BJ (cell line): ENCODE results near the gene BLM. TPM values are rescaled to one million over a fixed set of nuclear protein-coding genes. Genes with fewer than 3 reads are reported as not detected.

Experiments
- CTCF ChIA-PET: fragments of 350-600 bp; formaldehyde crosslinking; extraction: SDS; loops from one replicate; lab custom pipeline; 2021; ENCODE audit warnings: antibody characterized with exemption, inconsistent platforms; lab: Yijun Ruan, JAX
- POLR2A ChIA-PET: fragments of 300-600 bp; sonication (Branson Sonifier 250); formaldehyde crosslinking; extraction: SDS; loops from one replicate; lab custom pipeline; 2021; ENCODE audit warnings: antibody characterized with exemption; lab: Charles Lee
- DNase-seq: peaks from one replicate; pipeline ENCODE4 v3.0.0-alpha.2; 2011; ENCODE audit warnings: low read depth
- H3K27me3 ChIP-seq: 2 replicates; pipeline ENCODE4 v1.6.0; 2011; ENCODE audit warnings: low read length; ENCODE audit not compliant: control insufficient read depth, insufficient read depth
- H3K36me3 ChIP-seq: 2 replicates; pipeline ENCODE4 v1.5.1; 2011; ENCODE audit warnings: low read length; ENCODE audit not compliant: control insufficient read depth, insufficient read depth
- H3K4me3 ChIP-seq: 2 replicates; pipeline ENCODE4 v1.5.1; 2011; ENCODE audit warnings: low read depth, mild to moderate bottlenecking, control low read depth, low read length
- polyA plus RNA-seq: library from polyadenylated mRNA; depleted of rRNA; stranded (reverse); fragments of >200 nt; gene quantifications from 2 replicates; pipeline ENCODE4 v1.2.3, GENCODE V29; 2011
- TF ChIP-seq, protein P1 (sequence below): IDR thresholded peaks from 2 replicates; pipeline ENCODE4 v1.5.1; 2011; ENCODE audit warnings: low read depth, mild to moderate bottlenecking, control low read depth, inconsistent platforms, low read length, moderate library complexity; ENCODE audit not compliant: insufficient read depth

Gene BLM
- polyA plus RNA-seq, 1 experiment, result 1.3 TPM

DNA sequence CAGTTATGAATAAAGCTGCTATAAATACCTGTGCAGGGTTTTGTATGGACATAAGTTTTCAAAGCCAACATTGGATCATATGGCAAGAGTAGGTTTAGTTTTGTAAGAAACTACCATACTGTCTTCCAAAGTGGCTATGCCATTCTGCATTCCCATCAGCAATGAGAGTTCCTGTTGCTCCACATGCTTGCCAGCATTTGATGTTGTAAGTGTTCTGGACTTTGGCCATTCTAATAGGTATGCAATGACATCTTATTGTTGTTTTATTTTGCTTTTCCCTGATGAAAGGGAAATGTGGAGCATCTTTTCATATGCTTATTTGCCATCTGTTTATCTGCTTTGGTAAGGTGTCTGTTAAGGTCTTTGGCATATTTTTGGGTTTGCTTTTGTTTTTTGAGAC, 22.2 kb upstream of the BLM start:
- no peak for DNase-seq
- Histone ChIP-seq H3K36me3 (no peaks in the 10 kb centered on the region), H3K27me3 (no peaks in the 10 kb centered on the region), H3K4me3 (no peak overlapping the region)
- TF ChIP-seq, protein P1, sequence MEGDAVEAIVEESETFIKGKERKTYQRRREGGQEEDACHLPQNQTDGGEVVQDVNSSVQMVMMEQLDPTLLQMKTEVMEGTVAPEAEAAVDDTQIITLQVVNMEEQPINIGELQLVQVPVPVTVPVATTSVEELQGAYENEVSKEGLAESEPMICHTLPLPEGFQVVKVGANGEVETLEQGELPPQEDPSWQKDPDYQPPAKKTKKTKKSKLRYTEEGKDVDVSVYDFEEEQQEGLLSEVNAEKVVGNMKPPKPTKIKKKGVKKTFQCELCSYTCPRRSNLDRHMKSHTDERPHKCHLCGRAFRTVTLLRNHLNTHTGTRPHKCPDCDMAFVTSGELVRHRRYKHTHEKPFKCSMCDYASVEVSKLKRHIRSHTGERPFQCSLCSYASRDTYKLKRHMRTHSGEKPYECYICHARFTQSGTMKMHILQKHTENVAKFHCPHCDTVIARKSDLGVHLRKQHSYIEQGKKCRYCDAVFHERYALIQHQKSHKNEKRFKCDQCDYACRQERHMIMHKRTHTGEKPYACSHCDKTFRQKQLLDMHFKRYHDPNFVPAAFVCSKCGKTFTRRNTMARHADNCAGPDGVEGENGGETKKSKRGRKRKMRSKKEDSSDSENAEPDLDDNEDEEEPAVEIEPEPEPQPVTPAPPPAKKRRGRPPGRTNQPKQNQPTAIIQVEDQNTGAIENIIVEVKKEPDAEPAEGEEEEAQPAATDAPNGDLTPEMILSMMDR, result no peak
- CTCF ChIA-PET, result interaction anchor here (0.9 to 4.6 kb wide), 3 partner anchors 45 to 191 kb away, joined by 3 to 18 read pairs (median 4); partner anchors contain the start of gene FES
- POLR2A ChIA-PET, result no interaction called here

DNA sequence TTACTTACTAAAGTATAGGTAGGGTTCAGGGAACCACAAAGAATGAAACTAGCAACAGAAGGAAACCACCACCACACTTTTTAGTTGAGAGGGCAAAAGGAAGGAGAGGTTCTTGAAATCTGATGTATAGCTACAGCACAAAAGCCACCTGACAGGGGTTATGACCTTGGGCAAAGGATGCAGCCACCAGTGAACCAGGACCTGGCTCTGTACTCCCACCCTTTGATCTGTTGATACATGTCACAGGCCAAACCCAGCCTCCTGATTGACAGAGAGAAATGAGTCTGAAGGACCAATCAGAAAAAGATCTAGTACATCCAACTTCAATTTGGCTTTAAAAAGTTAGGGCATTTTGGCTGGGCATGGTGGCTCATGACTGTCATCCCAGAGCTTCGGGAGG, 20.0 kb upstream of the BLM start:
- Histone ChIP-seq H3K4me3 (no peak overlapping the region), H3K36me3 (no peaks in the 10 kb centered on the region), H3K27me3 (no peaks in the 10 kb centered on the region)
- TF ChIP-seq, protein P1, result no peak
- CTCF ChIA-PET, result interaction anchor here (0.7 to 4.9 kb wide), 3 partner anchors 23 to 189 kb away, joined by 4 to 34 read pairs (median 10); no protein-coding TSS in a partner anchor
- POLR2A ChIA-PET, result no interaction called here
- DNase-seq, result no peak

DNA sequence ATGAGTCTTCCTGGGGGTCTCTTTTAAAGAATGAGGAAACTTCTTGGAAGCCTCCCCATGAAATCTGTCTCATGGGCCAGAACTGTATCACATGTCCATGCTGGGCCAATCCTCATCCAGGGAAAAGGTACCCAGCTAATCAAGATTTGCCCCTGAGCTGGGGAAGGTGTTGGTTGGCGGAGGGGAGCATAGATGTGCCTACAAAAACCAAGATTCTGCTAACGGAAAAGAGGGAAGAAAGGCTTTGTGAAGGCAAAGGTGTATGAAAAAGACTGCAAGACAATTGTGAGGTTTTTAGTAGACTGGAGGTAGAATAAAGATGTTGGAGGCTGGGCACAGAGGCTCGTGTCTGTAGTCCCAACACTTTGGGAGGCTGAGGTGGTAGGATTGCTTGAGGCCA, 18.5 kb upstream of the BLM start:
- Histone ChIP-seq H3K27me3 (no peaks in the 10 kb centered on the region), H3K36me3 (no peaks in the 10 kb centered on the region), H3K4me3 (no peak overlapping the region)
- DNase-seq, result no peak
- POLR2A ChIA-PET, result no interaction called here
- CTCF ChIA-PET, result interaction anchor here (1.2 to 4.9 kb wide), 3 partner anchors 18 to 187 kb away, joined by 3 to 34 read pairs (median 10); partner anchors contain the start of gene BLM
- TF ChIP-seq, protein P1, result no peak

DNA sequence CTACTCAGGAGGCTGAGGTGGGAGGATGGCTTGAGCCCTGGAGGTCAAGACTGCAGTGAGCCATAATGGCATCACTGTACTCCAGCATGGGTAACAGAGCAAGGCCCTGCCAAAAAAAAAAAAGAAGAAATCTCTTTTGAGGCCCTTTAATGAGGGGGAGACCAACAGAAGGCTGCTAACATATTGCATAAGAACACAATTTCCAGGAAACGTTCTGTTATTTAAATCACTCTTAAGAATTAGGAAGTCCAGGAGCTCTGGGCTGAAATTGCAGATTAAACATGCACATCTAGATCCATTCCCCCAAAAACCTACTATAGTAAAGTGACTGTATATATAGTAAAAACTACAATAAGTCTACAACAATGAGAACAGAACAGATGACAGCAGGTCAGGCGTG, 16.1 kb upstream of the BLM start:
- Histone ChIP-seq H3K4me3 (no peak overlapping the region), H3K27me3 (no peaks in the 10 kb centered on the region), H3K36me3 (no peaks in the 10 kb centered on the region)
- TF ChIP-seq, protein P1, result no peak
- DNase-seq, result no peak
- ChIA-PET POLR2A (no interaction called here), CTCF (interaction anchor here (0.6 to 4.9 kb wide), 3 partner anchors 9 to 246 kb away, joined by 3 to 34 read pairs (median 4); no protein-coding TSS in a partner anchor)

DNA sequence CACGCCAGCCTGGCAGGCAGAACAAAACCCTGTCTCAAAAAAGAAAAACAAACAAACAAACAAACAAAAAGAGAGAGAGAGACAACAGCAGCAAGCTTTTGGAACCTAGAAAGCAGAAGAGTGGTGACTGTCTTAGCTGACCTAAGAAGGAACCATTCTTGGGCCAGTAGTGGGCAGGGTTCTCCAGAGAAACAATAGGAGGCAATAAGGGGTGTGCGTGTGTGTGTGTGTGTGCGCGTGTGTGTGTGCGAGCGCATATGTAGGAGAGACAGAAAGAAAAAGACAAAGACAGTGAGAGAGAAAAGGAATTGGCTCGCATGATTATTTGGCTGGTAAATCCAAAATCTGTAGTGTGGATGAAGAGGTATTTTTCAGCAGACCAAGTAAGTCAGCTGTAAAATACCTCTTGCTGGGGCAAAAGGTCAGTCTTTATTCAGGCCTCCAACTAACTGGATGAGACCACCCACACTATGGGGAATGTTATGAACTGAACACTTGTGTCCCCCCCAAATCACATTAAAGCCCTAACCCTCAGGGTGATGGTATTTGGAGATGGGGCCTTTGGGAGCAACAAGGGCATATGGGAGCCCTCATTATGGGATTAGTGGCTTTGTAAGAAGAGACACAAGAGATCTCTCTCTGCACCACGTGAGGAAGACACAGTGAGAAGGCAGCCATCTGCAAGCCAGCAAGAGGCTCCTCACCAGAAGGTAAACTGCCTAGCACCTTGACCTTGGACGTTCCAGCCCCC, 15.1 kb upstream of the BLM start:
- POLR2A ChIA-PET, result no interaction called here
- CTCF ChIA-PET, result interaction anchor here (0.7 to 4.9 kb wide), 2 partner anchors 133 to 184 kb away, joined by 3 to 34 read pairs; no protein-coding TSS in a partner anchor
- no peak overlapping the region for H3K4me3 ChIP-seq
- TF ChIP-seq, protein P1, result no peak
- H3K27me3 ChIP-seq, result no peaks in the 10 kb centered on the region
- DNase-seq, result no peak
- H3K36me3 ChIP-seq, result no peaks in the 10 kb centered on the region
